Esophagus (tissue), 2 donors: ENCODE data around the gene SCRT2. TPM values are rescaled to one million over a fixed set of nuclear protein-coding genes. Genes with fewer than 3 reads are reported as not detected.

Experiments used
- H3K27ac ChIP-seq, 2 donors: one replicate each; pipeline ENCODE4 v1.5.1; 2013; ENCODE audit warnings: low read depth in 2 of 2, mild to moderate bottlenecking in 2 of 2, inconsistent platforms in 1 of 2, low read length in 1 of 2, moderate library complexity in 1 of 2
- H3K27me3 ChIP-seq, 2 donors: one replicate each; pipeline ENCODE4 v1.6.1; 2013; ENCODE audit warnings: low read length in 2 of 2, control low read depth in 1 of 2, mild to moderate bottlenecking in 1 of 2; ENCODE audit not compliant: insufficient read depth in 2 of 2, control insufficient read depth in 1 of 2
- H3K36me3 ChIP-seq, 2 donors: one replicate each; pipeline ENCODE4 v1.6.1; 2013; ENCODE audit warnings: low read length in 1 of 2; ENCODE audit not compliant: control insufficient read depth in 2 of 2, insufficient read depth in 2 of 2
- H3K4me1 ChIP-seq, 2 donors: one replicate each; pipeline ENCODE4 v1.6.1; 2013; ENCODE audit warnings: low read length in 1 of 2; ENCODE audit not compliant: control insufficient read depth in 2 of 2, insufficient read depth in 2 of 2
- H3K4me3 ChIP-seq, 2 donors: one replicate each; pipeline ENCODE4 v1.5.1; 2013; ENCODE audit warnings: low read length in 2 of 2, mild to moderate bottlenecking in 2 of 2, low read depth in 1 of 2, moderate library complexity in 1 of 2
- H3K9me3 ChIP-seq, 2 donors: one replicate each; pipeline ENCODE4 v1.6.1; 2013; ENCODE audit warnings: mild to moderate bottlenecking in 2 of 2, low read depth in 1 of 2, low read length in 1 of 2, moderate library complexity in 1 of 2; ENCODE audit not compliant: control insufficient read depth in 2 of 2, insufficient read depth in 1 of 2
- WGBS, 2 donors: extraction: QIAGEN DNeasy Blood & Tissue Kit; methylation state at CpG; one replicate each; pipeline ENCODE4 v1.1.7; 2013; 5-methylcytosine and 5-hydroxymethylcytosine counted together
- polyA plus RNA-seq, 2 donors: library from polyadenylated mRNA; stranded (reverse); fragments of 200-250 nt; gene quantifications; one replicate each; pipeline ENCODE4 v1.2.3, GENCODE V29; 2013
- donor health status: healthy with polysubstance abuse.
- donor health status: Bipolar disorder and iron deficiency.

The SCRT2 gene
- polyA plus RNA-seq, 2 donors = not detected

GRCh38 chr20:658731-659291 lies 16.8 kb downstream of the SCRT2 start:
- peaks cover 0 to 8% of the 10 kb centered on the region in 2 donors for H3K4me1 ChIP-seq
- peaks cover 0 to 5% of the 10 kb centered on the region in 2 donors for H3K27me3 ChIP-seq
- no peaks in the 10 kb centered on the region for H3K36me3 ChIP-seq
- no peak overlapping the region for H3K27ac ChIP-seq
- 39 to 41% methylated on average over 5 of the region's 5 CpGs for WGBS, 2 donors
- H3K4me3 ChIP-seq = no peak overlapping the region
- H3K9me3 ChIP-seq = no peaks in the 10 kb centered on the region

GRCh38 chr20:658202-658601 lies 17.4 kb downstream of the SCRT2 start:
- no peaks in the 10 kb centered on the region for H3K36me3 ChIP-seq
- H3K9me3 ChIP-seq = no peaks in the 10 kb centered on the region
- H3K27me3 ChIP-seq = peaks cover 0 to 5% of the 10 kb centered on the region in 2 donors
- peaks cover 0 to 10% of the 10 kb centered on the region in 2 donors for H3K4me1 ChIP-seq
- H3K27ac ChIP-seq = no peak overlapping the region
- no peak overlapping the region for H3K4me3 ChIP-seq
- WGBS, 2 donors = 29 to 40% methylated on average over 2 of the region's 2 CpGs

- WGBS, 2 donors = 71 to 76% methylated on average over 11 of the region's 11 CpGs
- Histone ChIP-seq H3K4me1 (peaks cover 2 to 7% of the 10 kb centered on the region in 2 donors), H3K9me3 (no peaks in the 10 kb centered on the region), H3K4me3 (no peak overlapping the region), H3K36me3 (no peaks in the 10 kb centered on the region), H3K27ac (no peak overlapping the region), H3K27me3 (no peaks in the 10 kb centered on the region)
Measured at GRCh38 chr20:655726-656624, 19.6 kb downstream of the SCRT2 start.

GRCh38 chr20:654417-654750 lies 21.2 kb downstream of the SCRT2 start:
- H3K27ac ChIP-seq = no peak overlapping the region
- no peaks in the 10 kb centered on the region for H3K27me3 ChIP-seq
- H3K4me3 ChIP-seq = no peak overlapping the region
- peaks cover 2 to 7% of the 10 kb centered on the region in 2 donors for H3K4me1 ChIP-seq
- 89 to 92% methylated on average over 3 of the region's 3 CpGs for WGBS, 2 donors
- peaks cover 7 to 9% of the 10 kb centered on the region in 2 donors for H3K36me3 ChIP-seq
- no peaks in the 10 kb centered on the region for H3K9me3 ChIP-seq

DNA sequence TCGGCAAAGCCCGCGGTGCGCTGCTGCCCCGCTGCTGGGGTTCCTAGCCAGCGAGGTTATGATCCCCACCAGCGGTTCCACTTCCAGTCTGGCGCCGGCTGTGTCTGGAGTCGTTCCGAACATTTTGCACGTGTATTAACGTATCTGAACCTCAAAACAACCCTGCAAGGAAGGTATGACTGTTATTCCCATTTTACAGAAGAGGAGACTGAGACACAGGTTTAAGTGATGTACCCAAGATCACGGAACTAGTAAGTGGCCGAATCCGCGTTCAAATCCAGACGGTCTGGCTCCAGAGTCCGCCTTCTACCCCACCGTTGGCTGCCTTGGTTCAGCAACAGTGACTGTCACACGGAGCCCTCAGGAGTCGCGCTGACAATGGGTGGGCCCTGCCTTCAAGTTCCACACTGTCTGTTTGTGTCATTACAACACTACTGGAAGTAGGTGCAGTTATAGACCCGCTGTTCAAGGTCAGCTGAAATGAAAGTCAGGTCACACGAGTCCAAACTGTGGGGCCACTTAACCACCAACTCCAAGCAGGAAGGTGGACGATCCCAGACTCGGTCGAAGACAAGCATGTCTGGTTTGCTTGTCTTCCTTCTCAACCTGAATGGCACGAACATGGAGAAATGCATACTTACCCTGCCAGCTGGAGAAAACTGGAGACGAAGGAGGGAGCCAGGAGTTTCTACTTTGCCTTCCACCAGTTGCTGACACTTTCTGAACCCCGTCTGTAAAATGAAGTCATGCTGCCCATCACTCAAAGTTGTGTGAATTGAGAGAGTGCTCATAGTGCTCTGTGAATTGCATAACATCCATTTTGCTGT lies 21.8 kb downstream of the SCRT2 start:
- Histone ChIP-seq H3K4me1 (peaks cover 2 to 7% of the 10 kb centered on the region in 2 donors), H3K27me3 (no peaks in the 10 kb centered on the region), H3K4me3 (peak overlapping the region; percentile 80 to 90), H3K36me3 (peaks cover 8 to 9% of the 10 kb centered on the region in 2 donors), H3K27ac (peak overlapping the region; percentile 48 to 81), H3K9me3 (no peaks in the 10 kb centered on the region)
- WGBS, 2 donors = 14 to 16% methylated on average over 31 of the region's 31 CpGs

GRCh38 chr20:653110-653589 lies 22.5 kb downstream of the SCRT2 start, which contains the start of gene SRXN1:
SRXN1 (minus strand) TSS chr20:653200; CDS start chr20:653185, 15 bp downstream.
- 1% methylated on average over 66 to 74 of the region's 74 CpGs for WGBS, 2 donors
- Histone ChIP-seq H3K36me3 (peaks cover 13 to 14% of the 10 kb centered on the region in 2 donors), H3K27me3 (no peaks in the 10 kb centered on the region), H3K9me3 (no peaks in the 10 kb centered on the region), H3K4me1 (peaks cover 2 to 7% of the 10 kb centered on the region in 2 donors), H3K27ac (peak within 1 kb of the TSS; percentile 81 to 89), H3K4me3 (peak within 1 kb of the TSS; percentile 80 to 90)

GRCh38 chr20:652615-653109 lies 22.9 kb downstream of the SCRT2 start:
- Histone ChIP-seq H3K27ac (peak overlapping the region; percentile 81 to 89), H3K4me1 (peaks cover 2 to 7% of the 10 kb centered on the region in 2 donors), H3K27me3 (no peaks in the 10 kb centered on the region), H3K9me3 (peaks cover 0 to 4% of the 10 kb centered on the region in 2 donors), H3K36me3 (peaks cover 17 to 19% of the 10 kb centered on the region in 2 donors), H3K4me3 (peak overlapping the region; percentile 80 to 90)
- WGBS, 2 donors = 3 to 4% methylated on average over 36 of the region's 36 CpGs

DNA sequence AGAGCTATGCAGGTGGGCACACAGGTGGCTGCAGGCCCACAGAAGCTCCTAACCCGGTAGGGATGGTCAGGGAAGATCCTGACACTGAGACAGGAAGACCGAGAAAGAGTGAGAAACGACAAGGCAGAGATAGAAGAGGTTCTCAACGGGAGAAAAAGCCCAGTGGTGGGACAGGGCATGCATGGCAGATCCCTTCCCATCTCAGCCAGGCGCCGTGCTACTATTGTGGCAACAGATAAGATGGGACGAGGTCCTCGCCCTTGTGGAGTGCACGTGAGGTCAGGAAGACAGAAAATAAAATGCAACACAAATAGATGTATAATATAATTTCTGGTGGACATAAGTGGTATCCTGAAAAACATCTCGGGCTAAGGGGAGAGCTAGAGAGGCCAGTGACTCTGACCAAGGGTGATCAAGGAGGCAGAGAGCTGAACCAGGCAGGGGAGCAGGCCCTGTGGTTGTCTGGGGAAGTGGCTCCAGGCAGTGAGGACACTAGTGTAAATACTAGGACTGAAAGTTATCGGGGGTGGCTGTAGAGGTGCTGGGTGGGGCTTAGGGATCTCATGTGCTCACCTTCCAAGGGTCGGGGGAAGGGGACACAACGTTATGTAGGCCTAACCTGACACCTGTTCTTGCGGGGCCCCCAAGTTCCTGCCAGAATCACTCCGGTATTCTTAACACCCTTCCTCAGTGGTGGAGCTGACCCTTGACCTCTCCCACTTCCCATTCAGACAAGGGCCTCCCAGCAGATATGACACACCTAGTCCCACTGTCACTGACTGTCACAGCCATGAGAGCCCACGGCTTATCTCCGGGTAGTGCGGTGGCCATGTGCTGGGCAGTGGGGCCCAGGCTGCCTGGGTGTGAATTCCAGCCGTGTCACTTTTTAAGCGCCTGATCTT lies 23.6 kb downstream of the SCRT2 start:
- H3K36me3 ChIP-seq = peaks cover 19 to 24% of the 10 kb centered on the region in 2 donors

More for the DNA sequence above, 23.6 kb downstream of the SCRT2 start:
- Histone ChIP-seq H3K4me3 (peak overlapping the region; percentile 80 to 90), H3K27ac (peak overlapping the region; percentile 81 to 89), H3K9me3 (peaks cover 0 to 4% of the 10 kb centered on the region in 2 donors), H3K4me1 (peaks cover 2 to 7% of the 10 kb centered on the region in 2 donors), H3K27me3 (no peaks in the 10 kb centered on the region)
- WGBS, 2 donors = 56 to 60% methylated on average over 20 of the region's 20 CpGs
